T follicular helper cell (primary cell): Measurements from ENCODE around the gene FUCA1.
A peak's percentile ranks its signal among the peaks of the same experiment; 100 is the strongest.
"Not testable (repeated sequence)": the region's sequence is repeated elsewhere in the genome, so short reads cannot be mapped to it uniquely, and the experiment has no call there.

Experiments used
- DNase-seq: peaks from one replicate; pipeline ENCODE4 v3.0.0-alpha.2; 2020; ENCODE audit warnings: low read depth
- total RNA-seq, 2 experiments: gene quantifications; one replicate each; lab custom pipeline; 2026; lab: John Stamatoyannopoulos, UW

FUCA1 gene
- total RNA-seq: 12.2 to 21.1 reads per million in 2 experiments

DNA sequence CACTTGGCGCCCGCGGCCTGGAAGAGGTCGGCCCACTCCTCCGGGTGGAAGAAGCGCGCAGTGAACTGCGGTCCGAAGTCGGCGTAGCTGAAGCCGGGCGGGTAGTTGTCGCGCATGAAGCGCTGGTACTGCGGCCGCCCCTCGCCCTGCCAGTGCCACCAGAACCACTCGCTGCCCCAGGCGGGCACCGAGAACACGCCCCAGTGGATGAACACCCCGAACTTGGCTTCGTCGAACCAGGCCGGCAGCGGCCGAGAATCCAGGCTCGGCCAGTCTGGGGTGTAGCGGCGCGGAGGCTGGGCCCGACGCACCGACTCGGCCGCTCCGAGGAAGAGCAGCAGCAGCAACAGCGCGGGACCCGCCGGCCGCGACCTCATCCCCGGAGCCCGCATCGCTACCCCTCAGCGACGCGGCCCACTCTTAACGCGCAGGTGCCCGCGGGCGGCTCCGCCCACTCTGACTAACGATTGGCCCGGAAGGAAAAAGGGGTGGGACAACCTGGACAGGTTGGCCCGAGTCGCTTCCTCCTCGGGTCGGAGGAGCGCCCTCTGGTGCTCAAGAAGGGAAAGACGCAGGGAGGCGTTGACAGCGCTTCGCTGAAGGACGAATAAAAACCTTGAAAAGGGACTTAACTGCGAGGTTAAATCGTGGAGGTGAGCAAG, at the start of gene FUCA1:
Gene FUCA1, minus strand, starts transcription at position 396 of the 662 bp plus-strand sequence. Its CDS starts 4 bp downstream, at position 392.
- peak; percentile 93 for DNase-seq

DNA sequence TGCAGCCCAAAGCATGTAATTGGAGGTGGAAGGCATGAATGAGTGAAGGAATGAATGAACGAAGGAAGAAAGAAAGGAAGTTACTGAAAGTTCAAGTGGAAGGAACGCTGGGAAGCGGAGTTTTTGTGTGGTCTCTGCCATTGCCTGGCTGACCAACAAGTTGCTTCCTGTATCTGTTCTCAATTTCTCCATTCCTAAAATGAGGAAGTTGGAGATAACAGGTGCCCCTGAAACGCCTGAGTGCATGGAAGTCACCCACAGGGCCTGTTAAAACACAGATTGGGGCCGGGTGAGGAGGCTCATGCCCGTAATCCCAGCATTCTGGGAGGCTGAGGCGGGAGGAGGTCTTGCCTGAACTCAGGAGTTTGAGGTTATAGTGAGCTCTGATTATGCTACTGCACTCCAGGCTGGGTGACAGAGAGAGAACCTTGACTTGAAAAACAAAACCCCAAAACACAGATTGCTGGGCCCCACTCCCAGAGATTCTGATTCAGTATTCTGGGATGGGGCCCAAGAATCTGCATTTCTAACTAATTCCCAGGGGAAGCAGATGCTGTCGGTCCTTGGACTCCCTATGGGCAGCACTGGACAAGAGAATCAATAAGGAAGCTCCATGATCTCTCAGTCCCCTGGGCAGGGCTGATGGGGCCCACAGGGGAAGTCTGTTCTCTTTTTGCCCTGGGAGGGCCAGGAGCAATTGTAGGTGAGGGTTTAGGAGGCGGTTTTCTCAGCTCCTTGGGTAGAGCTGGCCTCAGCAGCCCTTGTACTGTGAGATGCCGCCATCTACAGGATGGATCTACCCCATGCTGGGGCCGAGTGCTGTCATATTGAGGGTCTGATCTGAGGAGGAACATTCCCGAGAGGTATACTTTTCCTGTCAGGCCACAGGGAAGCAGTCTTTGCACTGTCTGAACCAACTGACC, 48.4 kb upstream of the FUCA1 start:
- DNase-seq: peak; percentile 34

DNA sequence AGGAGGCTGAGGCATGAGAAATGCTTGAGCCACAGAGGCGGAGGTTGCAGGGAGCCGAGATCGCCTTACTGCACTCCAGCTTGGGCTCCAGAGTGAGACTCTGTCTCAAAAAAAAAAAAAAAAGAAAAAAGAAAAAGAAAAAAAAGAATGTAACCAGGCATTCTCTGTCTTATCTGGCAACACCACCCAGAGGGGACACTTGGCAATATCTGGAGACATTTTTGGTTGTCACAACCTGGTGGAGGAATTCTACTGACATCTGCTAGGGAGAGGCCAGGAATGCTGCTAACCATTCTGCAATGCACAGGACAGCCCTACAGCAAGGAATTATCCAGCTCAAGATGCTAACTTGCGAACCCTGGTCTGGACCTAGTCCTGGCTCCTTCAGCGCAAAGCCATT, 47.4 kb upstream of the FUCA1 start:
- DNase-seq: no peak

DNA sequence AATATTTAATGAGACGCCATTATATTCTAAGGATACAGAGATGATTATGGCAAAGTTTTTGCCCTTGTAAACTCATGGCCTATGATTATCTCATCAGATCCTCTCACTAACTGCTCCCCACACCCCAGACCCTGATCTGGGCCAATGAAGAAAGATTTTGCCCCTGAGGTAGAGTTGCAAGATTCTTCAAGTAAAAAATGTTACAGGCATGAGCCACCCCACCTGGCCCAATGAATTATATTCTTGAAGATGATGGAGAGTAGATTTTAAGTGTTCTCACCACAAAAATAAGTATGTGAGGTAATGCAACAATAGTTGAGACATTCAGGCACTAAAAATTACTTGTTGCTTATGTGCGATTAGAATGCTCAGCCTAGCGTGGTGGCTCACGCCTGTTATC, 46.8 kb upstream of the FUCA1 start:
- DNase-seq: no peak

DNA sequence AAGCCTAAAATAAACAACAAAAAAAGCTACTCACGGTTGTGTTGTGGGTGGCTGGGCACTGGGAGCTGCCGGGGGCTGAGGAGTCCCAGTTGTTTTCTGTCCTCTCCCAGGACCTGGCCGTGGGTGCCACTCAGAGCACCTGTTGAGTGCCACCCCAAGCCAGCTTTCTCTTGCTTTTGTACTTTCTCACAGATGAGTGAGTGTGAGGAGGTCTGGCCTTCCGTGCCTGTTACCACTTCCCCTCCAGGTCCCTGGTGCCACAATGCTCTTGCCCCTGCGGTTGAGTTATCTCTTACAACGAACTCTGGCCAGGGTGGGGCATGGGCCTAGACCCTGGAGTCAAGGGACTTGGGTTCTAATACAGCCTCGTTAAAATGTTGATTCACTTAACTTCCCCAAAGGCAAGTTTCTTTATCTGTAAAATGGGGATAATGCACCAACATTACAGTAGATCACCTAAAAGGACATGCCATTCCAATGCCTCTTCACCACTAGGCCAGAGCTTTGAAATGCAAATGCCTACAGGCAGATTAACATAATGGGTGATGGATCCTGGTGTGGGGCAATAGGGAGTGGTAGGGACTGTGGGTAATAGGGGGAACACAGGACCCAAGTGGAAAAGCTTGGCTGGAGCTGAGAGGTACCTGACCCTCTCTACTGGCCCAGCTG, 45.3 kb upstream of the FUCA1 start, which contains the start of gene CNR2:
Gene CNR2, minus strand, starts transcription at position 151 of the 669 bp plus-strand sequence. CDS start 37,745 bp downstream, outside the sequence.
- no peak for DNase-seq

DNA sequence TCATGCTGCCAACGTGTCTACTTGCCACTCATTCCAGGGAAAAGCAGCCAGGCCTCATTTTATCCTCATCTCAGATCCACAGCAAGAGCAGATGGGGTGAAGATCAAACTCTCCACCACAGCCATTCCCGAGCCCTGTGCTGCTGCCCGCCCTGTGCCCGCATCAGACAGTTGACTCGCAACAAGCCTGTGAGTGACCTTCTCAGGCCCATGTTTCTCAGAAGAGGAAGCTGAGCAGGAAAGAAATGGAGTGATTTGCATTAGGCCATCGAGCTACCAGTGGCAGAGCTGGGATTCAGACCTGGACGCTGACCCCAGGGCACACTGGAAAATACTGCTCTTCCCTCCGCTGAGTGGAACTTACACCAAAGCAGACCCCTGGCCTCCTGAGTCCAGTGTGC, 43.8 kb upstream of the FUCA1 start:
- DNase-seq: no peak

DNA sequence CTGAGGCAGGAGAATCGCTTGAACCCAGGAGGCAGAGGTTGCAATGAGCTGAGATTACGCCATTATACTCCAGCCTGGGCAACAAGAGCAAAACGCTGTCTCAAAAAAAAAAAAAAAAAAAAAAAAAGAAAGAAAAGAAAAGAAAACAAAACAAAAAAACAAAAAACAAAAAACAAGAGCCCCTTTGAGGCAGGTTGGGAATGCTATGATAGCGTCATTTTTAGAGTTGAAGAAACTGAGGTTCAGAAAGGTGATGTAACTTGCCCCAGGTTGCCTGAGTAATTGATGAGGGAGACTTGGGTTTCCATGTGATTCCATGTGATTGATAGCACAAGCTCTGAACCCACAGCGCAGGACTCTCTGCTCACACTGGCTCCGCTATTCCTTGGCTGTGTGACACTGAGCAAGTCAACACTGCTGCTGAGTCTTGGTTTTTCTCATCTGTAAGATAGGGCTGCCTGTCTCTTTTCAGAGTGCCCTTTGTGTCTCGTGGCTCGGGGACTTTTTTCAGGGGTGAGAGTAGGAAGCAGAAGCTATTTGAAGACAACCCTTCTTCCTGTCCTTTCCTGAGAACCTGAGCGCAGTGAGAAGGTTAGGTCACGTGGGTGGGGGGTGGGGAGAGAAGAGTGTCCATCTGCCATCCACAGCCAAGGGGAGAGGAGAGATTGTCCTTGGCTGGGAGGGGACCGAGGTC, 42.6 kb upstream of the FUCA1 start:
- no peak for DNase-seq

DNA sequence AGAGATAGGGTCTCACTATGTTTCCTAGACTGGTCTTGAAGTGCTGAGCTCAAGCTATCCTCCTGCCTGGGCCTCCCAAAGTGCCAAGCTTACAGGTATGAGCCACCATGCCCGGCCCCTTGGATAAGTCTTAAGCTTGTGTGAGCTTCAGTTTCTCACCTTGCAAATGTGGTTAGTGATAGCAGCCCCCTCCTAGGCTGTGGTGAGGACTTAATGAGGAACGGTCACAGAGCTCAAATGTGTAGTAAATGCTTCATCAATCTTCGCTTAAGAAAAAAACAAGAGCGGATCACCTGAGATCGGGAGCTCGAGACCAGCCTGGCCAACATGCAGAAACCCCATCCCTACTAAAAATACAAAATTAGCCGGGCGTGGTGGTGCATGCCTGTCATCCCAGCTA, 42.1 kb upstream of the FUCA1 start:
- no peak for DNase-seq

DNA sequence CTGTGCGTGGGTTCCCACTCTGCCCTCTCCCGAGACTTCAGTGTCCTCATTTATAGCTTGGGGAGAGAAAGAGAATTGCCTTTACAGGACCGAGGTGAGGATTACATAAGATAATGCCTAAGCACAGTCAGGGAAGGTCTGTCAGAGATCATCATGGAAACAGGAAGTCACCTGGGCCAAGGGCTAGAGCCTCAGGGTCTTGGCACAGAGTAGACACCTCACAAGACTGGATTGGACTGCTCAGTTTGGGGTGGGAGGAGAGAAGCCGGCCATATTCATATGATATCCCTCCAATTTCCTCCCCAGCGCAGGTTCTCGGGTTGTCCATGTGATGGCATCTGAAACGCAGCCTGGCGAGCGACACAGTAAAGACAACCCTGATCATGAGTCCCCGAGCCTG, 41.3 kb upstream of the FUCA1 start:
- DNase-seq: no peak

DNA sequence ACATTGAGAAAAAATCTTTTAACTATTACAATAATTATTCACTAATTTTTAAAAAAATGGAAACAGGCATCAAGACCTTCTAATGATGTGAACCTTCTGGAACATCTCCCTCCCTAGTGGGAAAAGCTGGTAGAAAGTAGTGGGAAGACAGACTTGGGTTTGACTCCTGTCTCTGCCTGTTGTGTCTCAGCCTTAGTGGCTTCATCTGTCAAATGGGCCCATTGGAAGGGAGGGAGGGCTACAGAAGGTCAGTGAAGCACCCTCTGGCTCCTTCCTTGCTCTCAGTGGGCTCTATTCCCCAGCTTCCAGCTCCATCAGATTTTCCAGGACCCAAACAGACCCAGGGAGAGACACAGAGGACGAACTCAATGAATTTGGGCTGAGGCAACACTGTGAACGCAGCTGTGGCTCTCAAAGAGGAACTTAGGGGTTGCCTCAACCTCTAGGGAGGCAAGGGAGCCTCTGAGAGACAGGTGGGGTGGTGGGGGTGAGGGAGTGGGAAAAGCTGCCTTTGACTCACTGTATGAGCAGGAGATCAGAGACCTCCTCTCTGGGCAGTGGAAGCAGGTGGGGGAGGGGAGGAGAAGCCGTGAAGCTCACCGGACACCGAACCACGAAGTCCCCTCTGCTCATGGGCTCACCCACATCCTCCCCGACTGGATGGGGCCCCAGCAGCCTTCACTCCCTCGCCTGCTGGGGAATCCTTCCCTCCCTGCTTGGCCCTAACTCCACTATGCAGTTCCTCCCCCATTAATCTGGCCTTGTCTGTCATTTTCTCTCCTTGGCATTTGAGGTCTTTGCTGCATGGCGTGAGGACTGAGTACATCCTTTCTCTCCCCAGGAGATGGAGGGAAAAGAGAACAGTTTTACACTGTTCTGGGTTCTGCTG, 40.6 kb upstream of the FUCA1 start:
- no peak for DNase-seq

DNA sequence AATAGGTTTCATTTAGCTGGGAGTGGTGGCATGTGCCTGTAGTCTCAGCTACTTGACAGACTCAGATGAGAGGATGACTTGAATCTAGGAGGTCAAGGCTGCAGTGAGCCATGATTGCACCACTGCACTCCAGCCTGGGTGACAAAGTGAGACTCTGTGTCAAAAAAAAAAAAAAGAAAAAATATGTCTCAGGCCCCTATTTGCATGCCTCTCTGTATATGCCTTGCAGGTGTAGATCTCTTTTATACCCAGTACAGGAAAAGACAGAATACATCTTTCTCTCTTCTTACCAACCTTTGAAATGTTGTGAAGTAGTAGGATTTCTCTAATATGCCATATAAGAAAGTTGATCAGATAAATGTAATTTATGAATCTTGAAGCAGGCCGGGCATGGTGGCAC, 38.6 kb upstream of the FUCA1 start:
- no peak for DNase-seq

DNA sequence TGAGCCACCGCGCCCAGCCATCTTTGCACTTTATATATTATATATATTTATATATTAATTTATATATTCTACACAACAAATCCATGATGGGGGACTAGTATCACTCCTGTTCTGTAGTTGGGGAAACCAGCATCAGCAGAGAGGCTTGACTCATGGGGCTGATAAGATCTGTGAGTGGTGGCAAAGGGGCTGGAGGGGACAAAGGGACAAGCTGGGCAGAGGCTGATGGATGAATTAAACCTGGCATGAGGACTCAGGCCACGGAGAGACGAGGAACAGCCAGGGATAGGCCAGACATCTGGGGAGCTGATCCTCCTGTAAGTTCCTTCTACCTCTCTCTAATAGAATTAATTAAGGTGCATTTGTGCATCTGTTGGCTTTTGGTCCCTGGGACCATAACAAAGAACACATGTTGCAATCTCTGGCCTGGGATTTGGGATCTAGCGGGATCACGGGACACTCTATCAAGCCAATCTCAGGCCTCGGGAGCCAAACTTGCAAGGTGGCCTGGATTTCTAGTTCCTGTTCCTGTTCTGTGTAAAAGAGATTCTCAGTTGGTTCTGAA, 37.5 kb upstream of the FUCA1 start:
- no peak for DNase-seq

DNA sequence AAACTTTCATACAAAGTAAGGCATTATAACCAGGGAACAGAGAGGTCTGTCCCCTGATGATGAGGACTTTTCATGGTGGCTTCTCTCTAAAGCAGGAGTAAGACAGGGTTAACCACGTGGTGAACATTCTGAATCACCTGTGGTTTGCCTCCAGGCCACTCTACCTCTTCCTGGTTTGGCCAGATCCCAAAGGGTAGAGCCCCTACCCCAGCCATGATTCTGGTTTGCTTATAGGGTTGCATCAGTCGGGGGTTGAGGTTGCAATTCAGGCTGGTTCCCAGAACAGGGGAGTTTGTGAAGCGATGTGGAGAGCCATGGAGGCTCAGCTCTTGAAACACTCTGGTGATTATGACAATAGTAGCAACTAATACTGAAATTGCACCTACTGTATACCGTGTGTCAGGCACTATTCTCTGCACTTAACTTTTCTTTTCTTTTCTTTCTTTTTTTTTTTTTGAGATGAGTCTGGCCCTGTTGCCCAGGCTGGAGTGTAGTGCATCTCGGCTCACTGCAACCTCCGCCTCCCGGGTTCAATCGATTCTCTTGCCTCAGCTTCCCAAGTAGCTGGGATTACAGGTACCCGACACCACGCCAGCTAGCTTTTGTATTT, 36.8 kb upstream of the FUCA1 start:
- DNase-seq: no peak

DNA sequence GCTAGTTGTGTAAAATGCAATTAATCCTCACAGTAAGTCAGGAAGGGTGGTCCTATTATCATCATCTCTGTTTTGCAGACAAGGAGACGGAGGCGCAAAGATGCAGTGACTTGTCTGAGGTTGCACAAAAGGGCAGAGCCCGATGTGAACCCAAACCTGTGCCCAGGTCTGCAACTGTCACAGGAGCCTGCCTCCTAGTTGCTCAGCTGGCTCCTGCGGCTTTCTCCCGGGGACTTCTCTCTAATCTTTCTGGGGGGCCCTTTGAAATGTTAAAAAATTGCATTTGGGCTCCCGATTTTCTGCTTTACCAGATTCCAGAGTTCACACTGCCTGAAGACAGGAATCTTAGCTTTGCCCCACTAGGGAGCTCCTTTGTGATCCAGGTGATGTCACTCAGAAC, 35.7 kb upstream of the FUCA1 start:
- no peak for DNase-seq

DNA sequence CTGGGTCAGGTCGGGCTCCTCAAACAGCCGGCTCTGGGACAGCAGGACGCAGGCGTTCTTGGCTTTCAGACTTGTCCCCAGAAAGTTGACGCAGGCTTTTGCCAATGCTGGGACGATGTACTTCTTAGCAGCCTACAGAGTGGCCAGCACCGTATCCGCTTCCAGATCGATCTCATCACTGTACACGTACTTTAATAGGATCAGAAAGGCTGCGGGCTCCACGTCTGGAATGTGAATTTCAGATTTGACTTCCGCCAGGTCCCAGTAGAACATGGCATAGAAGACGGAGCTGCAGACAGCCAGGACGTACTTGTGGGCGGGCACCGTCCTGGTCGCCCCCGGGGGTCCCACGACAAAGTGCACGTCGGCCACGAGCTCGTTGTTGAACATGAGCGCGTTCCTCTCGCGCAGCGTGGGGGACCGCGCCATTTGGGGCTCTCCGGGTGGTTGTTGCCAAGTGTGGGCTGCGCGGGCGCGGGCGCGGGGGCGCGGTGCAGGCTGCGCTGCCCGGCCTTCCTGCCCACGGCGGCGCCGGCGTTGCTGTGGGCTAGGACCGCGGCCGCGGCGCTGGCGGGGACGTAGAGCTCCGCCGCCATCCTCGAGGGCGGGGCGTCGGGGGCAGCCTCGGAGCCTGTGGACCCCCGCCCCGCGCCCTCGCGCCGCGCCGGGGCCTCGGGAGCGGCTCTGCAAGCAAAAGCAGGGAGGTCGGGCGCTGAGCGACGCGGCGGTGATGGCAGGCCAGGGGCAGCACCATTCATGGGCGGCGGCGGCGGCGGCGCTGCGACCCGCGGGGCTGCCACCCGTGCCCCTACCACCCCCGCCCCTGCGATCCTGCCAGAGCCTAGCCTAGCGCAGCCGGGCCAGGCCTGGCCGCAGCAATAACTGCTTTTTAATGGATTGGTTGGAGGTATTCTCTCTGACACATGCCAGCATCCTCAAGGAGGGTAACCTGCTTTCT, 34.5 kb upstream of the FUCA1 start:
- DNase-seq: no peak

DNA sequence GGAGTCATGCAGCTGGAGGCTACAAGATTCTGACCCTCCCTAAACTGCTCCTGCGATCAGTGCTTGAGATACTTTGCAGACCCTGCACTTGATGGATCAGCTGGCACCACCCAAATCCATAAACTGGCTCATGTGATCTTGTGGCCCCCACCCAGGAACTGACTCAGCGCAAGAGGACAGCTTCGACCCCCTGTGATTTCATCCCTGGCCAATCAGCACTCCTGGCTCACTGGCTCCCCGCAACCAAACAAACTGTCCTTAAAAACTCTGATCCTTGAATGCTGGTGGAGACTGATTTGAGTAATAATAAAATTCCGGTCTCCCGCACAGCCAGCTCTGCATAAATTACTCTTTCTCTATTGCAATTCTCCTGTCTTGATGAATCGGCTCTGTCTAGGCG, 31.9 kb upstream of the FUCA1 start:
- not testable (repeated sequence) for DNase-seq

DNA sequence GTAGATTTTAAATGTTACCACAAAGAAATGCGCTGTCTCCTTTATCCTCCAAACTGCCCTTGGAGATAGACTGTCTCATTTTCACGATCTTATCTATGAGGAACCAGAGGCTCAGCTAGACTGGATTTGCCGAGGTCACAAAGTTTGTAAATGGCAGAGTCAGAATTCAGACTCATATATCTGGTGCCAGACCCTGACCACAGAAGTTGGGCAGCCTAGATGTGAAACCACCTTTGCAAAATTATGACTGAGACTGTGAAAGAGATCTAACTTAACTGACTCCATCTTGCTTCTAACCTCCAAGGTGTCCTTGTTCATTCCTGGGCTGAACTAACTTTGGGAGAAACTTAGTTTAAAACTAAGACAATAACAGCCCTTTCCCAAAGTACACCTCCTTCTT, 31.0 kb upstream of the FUCA1 start:
- no peak for DNase-seq

DNA sequence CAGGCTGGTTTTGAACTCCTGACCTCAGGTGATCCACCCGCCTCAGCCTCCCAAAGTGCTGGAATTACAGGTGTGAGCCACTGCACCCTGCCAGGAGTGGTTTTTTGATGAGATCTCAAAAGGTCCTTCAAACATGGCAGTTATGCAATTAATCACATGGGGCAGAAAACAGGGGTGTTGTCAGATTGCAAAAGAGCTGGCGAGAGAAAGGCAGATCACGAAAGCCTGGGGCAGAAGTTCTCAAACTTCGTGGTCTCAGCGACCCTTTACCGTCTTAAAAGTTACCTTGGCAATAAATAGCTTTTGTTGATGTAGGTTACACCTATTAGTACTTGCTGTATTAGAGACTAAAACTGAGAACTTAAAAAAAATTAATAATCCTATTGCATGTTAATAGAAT, 29.0 kb upstream of the FUCA1 start:
- no peak for DNase-seq

DNA sequence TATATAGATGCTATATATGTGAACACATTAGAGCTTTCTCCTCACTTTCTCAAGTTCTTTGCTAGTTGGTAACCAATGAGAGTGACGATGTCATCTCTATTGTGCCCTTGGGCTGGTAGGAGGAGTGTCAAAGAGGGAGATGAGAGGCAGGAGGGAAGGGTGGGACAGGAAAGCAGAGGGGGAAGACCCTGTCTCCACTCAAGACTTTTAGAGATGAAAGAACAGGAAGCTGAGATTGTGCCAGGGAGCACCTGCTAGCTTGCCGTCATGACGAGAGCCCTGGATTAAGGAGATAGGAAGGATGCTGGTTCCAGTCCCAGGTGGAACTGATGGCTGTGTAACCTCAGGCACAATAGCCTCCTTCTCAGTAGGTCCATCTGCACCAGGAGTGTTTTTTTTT, 28.4 kb upstream of the FUCA1 start:
- DNase-seq: no peak
